GM18498 (cell line): Measurements from ENCODE around the gene LRRK1.

ENCODE experiments used
- ATAC-seq: cut with Tn5 transposase; IDR thresholded peaks from one replicate; pipeline ENCODE4 v1.9.1; 2021; ENCODE audit warnings: mild to moderate bottlenecking, moderate library complexity; ENCODE audit not compliant: unreplicated experiment

Gene LRRK1

GRCh38 chr15:100932676-100933348 is 13.7 kb downstream of the LRRK1 start:
- ATAC-seq, result no peak

GRCh38 chr15:100934166-100934565 is 15.0 kb downstream of the LRRK1 start:
- ATAC-seq, result no peak

- no peak for ATAC-seq
Observed at GRCh38 chr15:100934726-100935125, 15.6 kb downstream of the LRRK1 start.

- no peak for ATAC-seq
Observed at GRCh38 chr15:100937171-100937570, 18.0 kb downstream of the LRRK1 start.

- no peak for ATAC-seq
Observed at GRCh38 chr15:100939791-100940190, 20.6 kb downstream of the LRRK1 start.

- ATAC-seq, result peak; percentile 85
Observed at GRCh38 chr15:100940767-100941379, 21.7 kb downstream of the LRRK1 start.

GRCh38 chr15:100941536-100941935 is 22.4 kb downstream of the LRRK1 start:
- ATAC-seq, result peak; percentile 46

- ATAC-seq, result no peak
Observed at GRCh38 chr15:100942656-100943425, 23.7 kb downstream of the LRRK1 start.

GRCh38 chr15:100944244-100944895 is 25.2 kb downstream of the LRRK1 start:
- no peak for ATAC-seq

GRCh38 chr15:100944986-100945385 is 25.8 kb downstream of the LRRK1 start:
- no peak for ATAC-seq

GRCh38 chr15:100947760-100948429 is 28.7 kb downstream of the LRRK1 start:
- no peak for ATAC-seq

- no peak for ATAC-seq
Observed at GRCh38 chr15:100948430-100948762, 29.2 kb downstream of the LRRK1 start.

- ATAC-seq, result no peak
Observed at GRCh38 chr15:100949691-100950090, 30.5 kb downstream of the LRRK1 start.

- no peak for ATAC-seq
Observed at GRCh38 chr15:100951965-100952364, 32.8 kb downstream of the LRRK1 start.

GRCh38 chr15:100952566-100952965 is 33.4 kb downstream of the LRRK1 start:
- no peak for ATAC-seq

GRCh38 chr15:100958326-100959065 is 39.3 kb downstream of the LRRK1 start:
- ATAC-seq, result no peak

- no peak for ATAC-seq
Observed at GRCh38 chr15:100959066-100960050, 40.2 kb downstream of the LRRK1 start.

- ATAC-seq, result peak; percentile 84
Observed at GRCh38 chr15:100966997-100967396, 47.8 kb downstream of the LRRK1 start.
